ENCODE results near the gene ACTR1B. TPM values are rescaled to one million over a fixed set of nuclear protein-coding genes. Genes with fewer than 3 reads are reported as not detected.

The ACTR1B gene
- total RNA-seq, 2 donors from 2014 or later: 40.8 to 71.5 TPM

GRCh38 chr2:97707362-97708047, 43.7 kb upstream of the ACTR1B start:
- H3K27ac ChIP-seq: no peak overlapping the region
- no peak overlapping the region for H3K4me3 ChIP-seq
- no peak for TF ChIP-seq CTCF (IDR thresholded peaks at IDR 0.05)
- no peaks in the 10 kb centered on the region for H3K36me3 ChIP-seq
- no peaks in the 10 kb centered on the region for H3K4me1 ChIP-seq
- no peak for DNase-seq (ENCODE audit: low spot score)
- H3K9me3 ChIP-seq: no peaks in the 10 kb centered on the region
- no peaks in the 10 kb centered on the region for H3K27me3 ChIP-seq

- Histone ChIP-seq H3K27me3 (no peaks in the 10 kb centered on the region), H3K27ac (no peak overlapping the region), H3K9me3 (no peaks in the 10 kb centered on the region), H3K4me1 (no peaks in the 10 kb centered on the region), H3K36me3 (no peaks in the 10 kb centered on the region), H3K4me3 (no peak overlapping the region)
- no peak for DNase-seq (ENCODE audit: low spot score)
- no peak for TF ChIP-seq CTCF (IDR thresholded peaks at IDR 0.05)
Observed at GRCh38 chr2:97706708-97707345, 43.0 kb upstream of the ACTR1B start.

- H3K27me3 ChIP-seq: no peaks in the 10 kb centered on the region
- DNase-seq (ENCODE audit: low spot score): no peak
- no peaks in the 10 kb centered on the region for H3K36me3 ChIP-seq
- H3K4me3 ChIP-seq: no peak overlapping the region
- H3K27ac ChIP-seq: no peak overlapping the region
- H3K4me1 ChIP-seq: no peaks in the 10 kb centered on the region
- no peak for TF ChIP-seq CTCF (IDR thresholded peaks at IDR 0.05)
- no peaks in the 10 kb centered on the region for H3K9me3 ChIP-seq
Observed at GRCh38 chr2:97706112-97706511, 42.3 kb upstream of the ACTR1B start.

- Histone ChIP-seq H3K36me3 (no peaks in the 10 kb centered on the region), H3K27ac (no peak overlapping the region), H3K4me1 (no peaks in the 10 kb centered on the region), H3K9me3 (no peaks in the 10 kb centered on the region), H3K4me3 (no peak overlapping the region), H3K27me3 (no peaks in the 10 kb centered on the region)
- no peak for DNase-seq (ENCODE audit: low spot score)
- no peak for TF ChIP-seq CTCF (IDR thresholded peaks at IDR 0.05)
Observed at GRCh38 chr2:97704989-97705388, 41.1 kb upstream of the ACTR1B start.

- no peak for TF ChIP-seq CTCF (IDR thresholded peaks at IDR 0.05)
- H3K4me3 ChIP-seq: no peak overlapping the region
Observed at GRCh38 chr2:97703741-97704140, 39.9 kb upstream of the ACTR1B start.

More at GRCh38 chr2:97703741-97704140, 39.9 kb upstream of the ACTR1B start:
- DNase-seq (ENCODE audit: low spot score): no peak
- Histone ChIP-seq H3K27me3 (no peaks in the 10 kb centered on the region), H3K36me3 (no peaks in the 10 kb centered on the region), H3K4me1 (no peaks in the 10 kb centered on the region), H3K9me3 (no peaks in the 10 kb centered on the region), H3K27ac (no peak overlapping the region)
